UCSD-AML1 (cell line): ENCODE data around the gene CCDC200.
"Not testable (repeated sequence)": the region's sequence is repeated elsewhere in the genome, so short reads cannot be mapped to it uniquely, and the experiment has no call there.

Experiments
- DNase-seq: peaks from one replicate; lab custom pipeline; 2025; ENCODE audit not compliant: unreplicated experiment; lab: John Stamatoyannopoulos, UW

The CCDC200 gene

GRCh38 chr17:43228020-43228782 is at the start of gene CCDC200:
TSS of gene CCDC200 (minus strand) at chr17:43228623. CDS start at chr17:43228554, 69 bp downstream.
- DNase-seq, result not testable (repeated sequence)

GRCh38 chr17:43272914-43273313 is 44.5 kb upstream of the CCDC200 start:
- DNase-seq, result not testable (repeated sequence)

- DNase-seq, result not testable (repeated sequence)
These were observed 44.1 kb upstream of the CCDC200 start for GRCh38 chr17:43272483-43272882.

- DNase-seq, result not testable (repeated sequence)
These were observed 42.4 kb upstream of the CCDC200 start for GRCh38 chr17:43270552-43271504.

- DNase-seq, result not testable (repeated sequence)
These were observed 18.0 kb upstream of the CCDC200 start for GRCh38 chr17:43246456-43246855.

GRCh38 chr17:43240596-43241352 is 12.4 kb upstream of the CCDC200 start:
- DNase-seq, result not testable (repeated sequence)

- not testable (repeated sequence) for DNase-seq
These were observed 11.2 kb upstream of the CCDC200 start for GRCh38 chr17:43239597-43239996.

GRCh38 chr17:43233877-43234276 is 5.5 kb upstream of the CCDC200 start, which contains the start of gene RNU2-1:
TSS of gene RNU2-1 (minus strand) at chr17:43233977.
- DNase-seq, result not testable (repeated sequence)

- DNase-seq, result not testable (repeated sequence)
These were observed 4.8 kb upstream of the CCDC200 start for GRCh38 chr17:43233263-43233662.

- DNase-seq, result not testable (repeated sequence)
These were observed 3.7 kb upstream of the CCDC200 start for GRCh38 chr17:43232021-43232699.

- DNase-seq, result not testable (repeated sequence)
These were observed 3.0 kb upstream of the CCDC200 start for GRCh38 chr17:43231205-43232020.

- no peak for DNase-seq
These were observed 2.0 kb downstream of the CCDC200 start for GRCh38 chr17:43226393-43226792.

GRCh38 chr17:43224146-43224705 is 4.2 kb downstream of the CCDC200 start:
- DNase-seq, result no peak

GRCh38 chr17:43220511-43221125 is 7.8 kb downstream of the CCDC200 start:
- no peak for DNase-seq

- DNase-seq, result no peak
These were observed 8.6 kb downstream of the CCDC200 start for GRCh38 chr17:43219746-43220380.

- DNase-seq, result no peak
These were observed 9.4 kb downstream of the CCDC200 start for GRCh38 chr17:43219001-43219400.

GRCh38 chr17:43217614-43218087 is 10.8 kb downstream of the CCDC200 start:
- DNase-seq, result no peak
